IPS-NIHi7 (cell line): ENCODE results near the gene LBR.

ENCODE experiments used
- DNase-seq: peaks from one replicate; pipeline ENCODE4 v3.0.0; 2012; ENCODE audit warnings: mixed read lengths; ENCODE audit errors: extremely low spot score

Gene LBR

DNA sequence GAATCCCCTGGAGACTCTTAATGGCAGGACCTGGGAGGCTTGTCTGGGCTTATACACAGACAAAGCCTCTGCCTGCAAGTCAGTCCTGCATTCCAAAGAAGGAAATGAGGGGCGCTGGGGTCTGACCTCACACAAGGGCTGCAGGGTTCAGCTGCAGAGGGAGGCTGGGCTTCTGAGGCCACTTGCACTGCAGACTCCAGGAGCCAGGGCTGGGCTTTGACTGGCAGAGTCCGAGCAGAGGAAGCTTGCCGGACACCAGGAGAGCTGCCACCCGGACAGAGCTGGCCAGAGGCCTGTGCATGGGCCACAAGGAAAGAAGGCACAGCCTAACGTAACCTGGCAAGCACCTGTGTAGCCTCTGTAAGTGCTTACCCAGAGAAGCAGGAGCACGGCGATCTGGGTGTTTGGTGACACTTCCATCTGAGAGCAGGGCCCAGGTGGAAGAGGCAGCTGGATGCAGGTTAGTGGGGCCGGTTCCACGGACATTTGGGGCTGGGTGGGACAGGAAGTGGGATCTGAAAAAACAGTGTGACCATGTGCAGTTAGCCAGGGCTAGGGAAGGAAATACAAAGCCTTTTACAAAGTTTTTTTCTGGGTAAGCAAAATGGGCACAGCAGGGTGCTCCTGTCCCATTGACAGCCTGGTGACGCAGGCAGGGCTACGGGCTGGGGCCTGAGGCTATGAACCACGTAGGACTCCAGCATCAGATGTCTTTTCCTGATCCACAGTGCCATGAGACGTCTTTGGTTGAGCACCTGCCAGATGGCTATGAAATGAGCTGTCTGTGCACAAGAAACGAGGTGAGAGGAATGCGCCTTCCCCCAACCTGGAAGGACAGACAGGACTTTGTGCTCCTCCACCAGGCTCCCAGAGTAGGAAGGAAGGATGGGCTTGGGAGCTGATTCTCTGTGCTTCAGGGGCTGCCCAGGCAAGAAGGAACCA is 37.3 kb upstream of the LBR start:
- no peak for DNase-seq

DNA sequence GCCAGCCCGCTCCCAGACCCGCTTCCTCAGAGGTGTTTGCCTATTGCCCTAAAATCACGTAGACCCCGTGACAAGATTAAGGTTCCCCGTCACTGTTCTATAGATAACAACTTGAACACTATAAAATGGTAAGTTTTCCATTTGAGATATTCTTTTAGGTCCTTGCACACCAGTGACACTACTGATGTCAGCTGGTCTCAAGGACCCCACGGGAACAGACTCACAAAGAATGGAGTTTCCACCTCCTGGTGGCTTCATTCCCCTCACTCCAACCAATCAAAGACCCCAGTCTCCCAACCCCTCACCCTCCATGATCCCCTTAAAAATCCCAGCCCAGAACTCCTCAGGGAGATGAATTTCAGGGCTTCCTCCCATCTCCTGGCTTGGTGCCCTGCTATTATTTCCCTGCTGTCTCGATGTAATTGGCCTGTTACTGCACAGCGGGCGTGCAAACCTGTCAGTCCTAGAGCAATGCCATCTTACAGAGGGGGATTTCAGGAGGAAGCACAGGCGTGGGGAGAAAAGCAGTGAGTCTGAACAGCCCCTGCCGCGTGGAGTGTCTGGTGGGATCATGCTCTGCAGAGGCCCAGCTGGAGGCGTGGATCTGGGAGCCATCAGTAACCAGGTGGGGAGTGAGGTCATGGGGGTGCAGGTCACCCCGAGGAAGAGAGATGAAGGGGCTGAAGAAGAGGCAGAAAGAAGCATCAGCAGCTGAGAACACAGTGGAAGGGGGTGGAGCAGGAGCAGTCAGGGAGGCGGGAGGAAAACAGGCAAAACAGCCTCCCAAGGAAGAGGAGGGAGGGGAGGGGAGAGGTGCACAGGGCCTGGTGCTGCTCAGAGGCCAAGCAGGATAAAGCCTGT is 35.1 kb upstream of the LBR start:
- no peak for DNase-seq

DNA sequence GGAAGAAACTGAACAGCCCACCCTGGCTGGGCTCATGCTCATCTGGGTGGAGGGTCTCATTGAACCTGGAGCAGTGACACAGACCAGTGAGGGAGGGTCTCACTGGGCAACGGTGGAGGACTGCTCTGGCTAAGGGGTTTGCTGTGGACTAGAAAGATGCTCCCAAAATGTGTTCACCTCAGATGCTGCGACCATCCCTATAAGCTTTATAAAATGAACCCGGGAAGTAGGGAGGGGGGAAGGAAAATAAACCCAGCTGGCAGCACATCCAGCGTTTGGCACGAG is 34.5 kb upstream of the LBR start:
- no peak for DNase-seq

DNA sequence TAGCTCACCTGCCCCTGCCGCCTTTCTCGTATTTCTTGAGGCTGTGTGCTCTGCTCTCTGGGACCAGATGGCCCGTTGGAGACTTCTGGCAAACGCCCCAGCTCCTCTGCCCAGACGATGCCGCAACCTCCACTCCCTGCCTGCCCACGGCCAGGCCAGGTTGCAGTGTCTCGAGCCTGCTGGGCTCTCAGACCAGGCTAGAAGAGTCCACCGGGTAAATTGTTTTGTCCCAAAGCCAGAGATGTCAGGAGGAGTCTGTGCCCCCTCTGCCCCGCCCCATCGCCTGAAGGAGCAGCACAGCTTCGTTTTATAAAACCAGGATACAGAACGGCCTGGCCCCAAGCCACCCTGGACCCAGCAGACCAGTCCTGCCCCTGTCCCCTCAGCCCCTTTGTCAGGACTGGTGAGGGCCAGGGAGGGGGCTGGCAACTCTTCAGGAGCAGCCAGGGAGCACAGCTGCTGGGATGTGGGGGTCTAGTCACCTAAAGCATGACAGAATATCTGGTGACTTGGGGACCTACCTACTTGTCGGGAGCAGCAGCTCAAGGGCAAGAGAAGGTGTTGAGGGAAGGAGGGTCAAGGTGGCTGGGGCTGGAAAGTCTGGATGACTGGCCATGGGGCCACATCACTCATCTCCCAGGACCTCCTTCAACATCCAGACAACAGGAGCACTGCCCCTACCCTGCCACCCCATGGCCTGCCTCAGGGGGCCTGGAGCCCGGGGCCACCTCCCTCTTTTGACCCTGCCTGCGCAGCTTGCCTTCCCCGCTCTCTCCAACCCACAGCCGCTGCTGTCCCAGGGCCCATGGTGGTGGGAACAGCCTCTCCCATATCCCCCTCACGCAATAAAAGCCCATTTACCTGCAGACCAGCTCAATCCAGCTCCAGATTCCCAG is 33.9 kb upstream of the LBR start:
- no peak for DNase-seq

DNA sequence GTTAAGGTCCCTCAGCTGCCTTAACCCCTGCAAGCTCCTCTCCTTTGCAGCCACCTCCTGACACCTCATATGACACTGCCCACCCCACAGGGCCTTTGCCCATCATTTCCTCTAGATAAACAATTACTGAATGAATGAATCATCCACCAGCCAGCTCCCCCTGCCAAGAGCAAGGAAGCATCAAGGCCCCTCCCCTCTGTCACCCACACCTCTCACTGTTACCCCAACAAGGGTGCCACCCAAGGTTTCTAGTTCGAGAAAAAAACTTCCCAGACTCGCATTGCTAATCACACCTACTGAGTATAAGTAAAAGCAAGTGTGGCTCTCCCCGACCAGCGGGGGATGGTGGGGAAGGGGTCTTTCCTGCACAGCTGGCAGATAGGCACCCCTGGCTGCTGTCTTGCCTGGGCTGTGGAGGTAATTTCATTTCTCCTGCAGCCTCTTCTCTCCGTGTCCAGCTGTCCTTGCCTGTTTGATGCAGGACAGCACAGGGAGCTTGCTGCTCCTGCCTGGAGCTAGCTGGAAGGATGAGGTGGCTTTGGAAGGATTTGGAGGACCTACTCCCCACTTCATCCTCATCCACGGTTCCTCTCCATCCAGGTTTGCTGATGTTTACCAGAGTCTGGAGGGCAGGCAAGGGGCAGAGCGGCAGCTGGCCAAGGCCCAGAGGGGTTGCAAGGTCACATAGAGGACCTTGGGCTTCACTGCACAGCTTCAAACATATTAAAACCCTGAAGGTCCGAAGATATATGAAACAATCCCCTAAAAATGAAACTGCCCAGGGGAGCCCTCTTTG is 33.1 kb upstream of the LBR start:
- DNase-seq = no peak

DNA sequence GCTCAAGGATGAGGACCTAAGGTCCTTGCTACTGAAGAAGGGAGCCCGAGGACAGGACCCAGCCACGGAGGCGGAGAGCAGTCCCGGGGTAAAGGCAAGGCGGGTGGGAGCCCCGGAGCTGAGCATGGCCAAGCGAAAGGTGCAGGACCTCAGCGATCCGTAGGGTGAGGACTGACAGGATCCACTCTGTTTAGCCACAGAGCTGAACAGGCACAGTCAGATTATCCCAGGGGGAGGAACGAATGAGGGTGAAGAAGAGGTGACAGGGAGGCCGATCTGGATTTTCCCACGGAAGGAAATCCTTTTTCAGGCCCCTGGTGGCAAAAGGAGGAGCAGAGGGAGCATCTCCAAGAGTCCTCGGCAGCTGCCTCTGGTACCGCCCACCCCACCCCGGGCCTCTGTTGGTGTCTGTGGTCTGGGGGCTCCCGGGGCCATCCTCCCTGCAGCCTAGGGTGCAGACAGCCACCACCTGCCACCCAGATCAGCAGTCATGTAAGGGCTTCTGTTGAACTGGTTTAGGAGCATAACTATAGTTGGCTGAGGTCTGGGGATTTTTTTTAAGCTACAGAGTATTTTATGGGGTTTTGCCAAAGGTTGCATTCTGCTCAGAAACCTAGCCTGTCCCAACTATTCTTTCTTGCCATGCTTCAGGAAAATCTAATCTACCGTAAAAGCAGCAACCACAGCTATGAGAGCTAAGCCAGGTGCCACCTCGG is 32.3 kb upstream of the LBR start:
- no peak for DNase-seq

DNA sequence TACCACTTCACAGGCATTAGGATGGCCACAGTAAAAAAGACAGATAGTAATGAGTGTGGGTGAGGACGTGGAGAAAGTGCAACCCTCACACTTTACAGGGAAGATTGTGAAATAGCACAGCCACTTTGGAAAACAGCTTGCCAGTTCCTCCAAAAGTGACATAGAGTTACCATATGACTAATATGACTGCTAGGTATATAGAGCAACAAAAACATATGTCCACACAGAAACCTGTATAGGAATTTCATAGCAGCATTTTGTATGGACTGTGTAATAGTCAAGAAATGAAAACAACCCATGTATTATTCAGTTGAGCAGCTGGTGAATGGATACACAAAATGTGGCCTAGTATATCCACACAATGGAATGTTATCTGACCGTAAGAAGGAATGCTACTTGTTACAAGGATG is 30.4 kb upstream of the LBR start:
- DNase-seq = no peak

DNA sequence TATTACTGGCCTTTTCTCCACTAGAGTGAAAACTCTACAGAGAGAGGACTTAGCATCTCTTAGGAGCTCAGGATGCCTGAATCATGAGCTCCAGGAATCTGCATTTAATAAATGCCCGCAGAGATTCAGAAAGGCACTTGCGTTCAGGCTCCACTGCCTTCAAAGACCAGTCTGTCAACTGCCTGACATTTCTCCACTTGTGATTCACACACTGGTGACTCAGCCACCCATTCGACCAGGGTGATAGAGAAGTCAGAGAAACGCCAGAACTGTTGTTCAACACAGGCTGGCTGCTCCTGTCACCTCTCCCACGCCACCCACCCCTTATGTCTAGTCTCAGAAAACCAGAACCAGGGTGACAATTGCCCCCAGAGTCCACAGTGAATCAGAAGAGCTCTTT is 26.9 kb upstream of the LBR start:
- no peak for DNase-seq

DNA sequence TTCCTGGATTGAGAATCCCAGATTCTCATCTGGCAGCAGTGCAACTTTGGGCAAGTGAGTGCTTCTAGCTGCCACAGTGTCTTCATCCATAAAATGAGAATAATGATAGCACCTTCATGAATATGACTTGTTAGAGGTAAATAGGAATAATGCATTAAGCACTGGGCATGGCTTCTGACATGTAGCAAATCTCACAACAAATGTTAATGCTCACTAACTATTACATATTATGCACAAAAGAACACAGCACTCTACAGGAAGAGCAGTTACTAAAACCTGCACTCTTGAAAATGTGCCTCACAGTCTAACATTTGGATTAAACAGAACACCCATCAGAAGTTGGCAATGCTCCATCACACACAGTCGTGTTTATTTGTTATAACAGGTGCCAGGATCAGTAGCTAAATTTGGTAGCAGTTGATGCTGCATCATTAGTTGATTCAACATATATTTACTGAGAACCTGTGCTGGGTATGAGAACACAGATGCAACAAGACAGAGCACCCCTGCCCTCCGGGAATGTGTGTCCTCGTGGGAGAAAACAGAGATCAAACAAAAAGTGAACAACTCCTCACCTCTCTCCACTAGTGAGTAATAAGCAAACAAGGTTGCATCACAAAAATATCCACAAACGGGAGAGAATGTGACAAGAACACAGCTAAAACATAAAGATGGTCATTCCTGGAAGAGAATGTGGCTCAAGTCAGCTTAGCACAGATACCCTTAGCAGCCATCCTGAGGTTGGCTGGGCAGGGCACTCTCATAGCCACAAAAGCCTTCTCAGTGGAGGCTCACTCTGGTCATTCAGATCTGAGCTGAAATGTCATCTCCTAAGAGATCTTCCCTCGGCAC is 26.2 kb upstream of the LBR start:
- no peak for DNase-seq

DNA sequence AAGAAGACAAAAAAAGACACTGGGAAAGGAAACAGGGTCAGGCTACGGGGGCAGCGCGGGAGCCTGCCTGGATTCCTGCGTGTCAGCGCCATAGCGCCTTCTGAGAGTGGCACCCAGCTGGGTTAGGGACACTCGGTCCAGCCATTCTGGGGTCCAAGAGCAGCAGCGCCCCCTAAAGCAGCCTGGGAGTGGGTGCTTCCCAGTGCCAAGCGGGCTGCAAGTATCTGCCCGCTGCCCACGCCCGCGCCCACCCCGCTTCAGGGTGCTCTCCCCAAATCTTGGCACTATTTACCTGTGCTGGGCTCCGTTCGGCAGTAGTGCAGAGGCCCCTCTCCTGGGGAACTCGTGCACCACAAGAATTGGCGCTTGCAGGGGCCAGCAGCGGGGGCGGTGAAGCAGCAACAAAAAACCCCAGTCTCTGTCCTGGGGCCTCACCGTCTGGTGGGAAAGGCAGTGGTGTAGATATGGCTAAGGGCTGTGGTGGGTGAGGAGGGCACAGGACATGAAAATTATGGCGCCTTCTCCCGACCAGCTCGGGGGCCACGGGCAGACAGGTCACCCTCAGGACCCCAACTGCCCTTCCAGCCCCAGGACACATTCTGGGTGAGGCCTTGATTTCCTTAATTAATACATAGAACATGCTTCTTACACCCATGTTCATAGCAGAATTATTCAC is 24.1 kb upstream of the LBR start:
- DNase-seq = peak; percentile 42

DNA sequence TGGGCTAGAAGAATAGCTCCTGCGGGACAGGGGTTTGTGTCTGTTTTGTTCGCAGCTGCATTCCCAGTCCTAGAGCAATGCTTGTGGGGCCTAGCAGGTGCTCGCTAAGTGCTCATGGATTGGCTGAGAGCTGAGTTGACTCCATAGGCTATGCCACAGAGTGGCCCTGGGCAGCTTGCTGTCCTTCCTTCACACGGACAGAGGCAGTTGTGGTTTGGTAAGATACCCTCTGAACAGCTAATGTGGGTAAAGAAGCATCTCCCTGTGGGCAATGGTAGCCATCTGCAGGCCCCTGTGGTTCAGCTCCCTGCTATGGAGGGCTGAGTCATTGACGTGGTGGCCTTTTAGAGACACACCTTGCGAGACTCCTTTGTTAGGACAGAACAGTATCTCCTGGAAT is 23.5 kb upstream of the LBR start:
- DNase-seq = no peak

DNA sequence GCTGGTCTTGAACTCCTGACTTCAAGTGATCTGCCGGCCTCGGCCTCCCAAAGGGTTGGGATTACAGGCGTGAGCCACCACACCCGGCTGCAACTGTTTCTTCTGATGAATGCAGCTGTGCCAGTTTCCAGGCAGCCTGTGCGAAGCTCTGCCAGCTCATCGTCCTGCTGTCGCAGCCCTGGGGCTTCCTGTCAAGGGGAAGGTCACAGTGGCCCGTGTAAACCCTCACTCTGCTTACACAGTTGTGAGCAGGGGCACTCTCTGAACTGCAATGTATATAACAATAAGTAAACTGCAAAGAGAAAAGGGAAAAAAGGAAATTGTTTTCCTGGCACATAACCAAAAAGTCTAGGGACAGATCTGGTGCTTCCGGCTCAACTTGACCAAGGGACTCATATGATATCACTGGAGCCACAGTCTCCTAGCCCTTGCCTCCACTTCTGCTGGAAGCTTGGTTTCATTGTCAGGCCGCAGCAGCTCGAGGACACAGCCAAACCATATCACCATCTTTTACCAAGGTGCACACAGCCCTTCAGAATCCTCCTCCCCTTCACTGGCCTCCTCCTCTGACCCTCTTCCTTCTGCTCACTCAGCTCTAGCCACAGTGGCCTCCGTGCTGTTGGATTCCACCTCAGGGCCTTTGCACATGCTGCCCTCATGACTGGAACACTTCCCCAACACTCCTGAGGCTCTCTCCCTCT is 22.8 kb upstream of the LBR start:
- no peak for DNase-seq

DNA sequence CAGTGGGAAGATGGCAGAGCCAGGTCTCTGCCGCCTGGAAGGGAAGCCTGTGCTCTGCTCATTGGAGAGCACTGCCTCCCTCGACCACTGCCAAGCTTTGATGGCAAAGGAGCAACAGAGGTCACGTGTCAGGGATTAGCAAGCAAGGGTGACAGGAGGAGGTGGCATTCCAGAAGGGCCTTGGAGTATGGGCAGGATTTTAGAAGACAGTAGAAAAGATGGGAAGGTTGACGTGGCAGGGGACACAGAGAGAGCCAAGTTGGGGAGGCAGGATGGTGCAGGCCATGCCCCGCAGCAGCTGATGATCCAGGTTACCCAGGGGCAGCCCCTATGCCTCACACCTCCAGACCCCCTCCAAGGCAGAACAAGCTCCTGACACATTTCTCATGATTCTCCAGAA is 21.9 kb upstream of the LBR start:
- DNase-seq = no peak

DNA sequence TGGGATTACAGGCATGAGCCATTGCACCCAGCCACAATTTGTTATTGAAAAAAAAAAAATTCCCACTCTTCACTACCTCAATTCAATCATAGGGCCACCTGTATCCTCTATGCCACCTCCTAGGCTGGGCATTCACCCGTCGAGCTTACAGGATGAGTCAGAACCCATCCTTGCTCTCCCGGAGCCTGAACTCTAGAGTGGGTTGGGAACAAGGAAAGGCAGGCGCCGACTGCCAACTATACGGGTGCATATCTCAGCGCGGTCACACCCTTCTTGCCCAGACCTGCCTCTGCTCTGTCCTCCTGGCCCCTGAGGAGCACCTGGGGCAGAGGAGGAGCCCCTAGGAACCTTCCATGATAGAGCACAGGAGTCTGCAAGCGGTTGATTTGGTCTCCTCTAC is 21.4 kb upstream of the LBR start:
- no peak for DNase-seq

DNA sequence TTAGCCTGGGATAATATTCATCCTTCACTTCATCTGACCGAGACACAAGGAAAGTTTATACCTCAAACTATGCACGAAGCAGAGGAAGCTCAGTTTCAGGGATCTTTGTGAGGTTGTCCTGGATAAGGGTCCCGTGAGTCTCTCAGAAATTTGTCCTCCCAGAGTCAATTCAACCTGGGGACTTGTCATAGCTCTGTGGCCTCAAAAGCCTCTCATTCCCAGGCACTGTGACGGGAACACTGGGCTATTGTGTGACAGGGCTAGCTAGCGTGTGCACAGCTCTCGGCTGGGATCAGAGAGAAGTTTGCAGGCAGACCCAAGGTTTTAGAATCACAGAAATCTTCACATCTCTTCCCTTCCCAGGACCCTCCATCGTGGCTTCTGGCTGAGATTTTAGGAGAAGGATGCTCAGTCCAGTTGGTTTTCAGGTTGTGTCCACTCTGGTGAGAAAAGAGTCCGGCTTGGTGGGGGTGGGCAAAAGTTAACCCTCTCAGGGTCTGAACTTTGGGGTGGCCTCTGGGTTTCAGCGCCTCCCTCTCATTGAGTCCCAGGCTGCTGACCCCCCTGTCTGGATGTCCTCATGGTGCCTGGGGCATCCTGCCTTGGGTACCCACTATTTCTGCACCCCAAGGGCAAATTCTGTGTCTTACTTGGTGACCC is 20.4 kb upstream of the LBR start:
- no peak for DNase-seq

DNA sequence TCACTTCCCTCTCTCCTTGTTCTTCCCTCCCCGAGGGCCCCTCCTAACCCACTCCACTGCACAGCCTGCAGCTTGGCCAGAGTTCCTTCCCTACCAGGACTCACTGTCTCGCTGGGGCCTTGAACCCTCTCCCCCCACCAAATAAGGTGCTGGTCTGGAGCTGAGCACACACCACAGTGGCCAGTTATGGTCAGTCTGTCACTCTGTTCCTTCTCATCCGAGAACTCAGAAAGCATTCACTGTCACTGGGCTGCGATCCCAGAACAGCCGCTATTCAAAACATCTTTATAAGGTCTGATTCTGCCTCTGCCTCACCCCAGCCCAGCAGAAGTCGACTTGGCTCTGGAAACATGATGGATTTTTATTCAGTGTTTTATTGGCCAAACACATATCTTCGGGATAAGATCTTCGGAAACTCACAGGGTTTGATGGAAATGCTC is 19.8 kb upstream of the LBR start:
- DNase-seq = no peak

DNA sequence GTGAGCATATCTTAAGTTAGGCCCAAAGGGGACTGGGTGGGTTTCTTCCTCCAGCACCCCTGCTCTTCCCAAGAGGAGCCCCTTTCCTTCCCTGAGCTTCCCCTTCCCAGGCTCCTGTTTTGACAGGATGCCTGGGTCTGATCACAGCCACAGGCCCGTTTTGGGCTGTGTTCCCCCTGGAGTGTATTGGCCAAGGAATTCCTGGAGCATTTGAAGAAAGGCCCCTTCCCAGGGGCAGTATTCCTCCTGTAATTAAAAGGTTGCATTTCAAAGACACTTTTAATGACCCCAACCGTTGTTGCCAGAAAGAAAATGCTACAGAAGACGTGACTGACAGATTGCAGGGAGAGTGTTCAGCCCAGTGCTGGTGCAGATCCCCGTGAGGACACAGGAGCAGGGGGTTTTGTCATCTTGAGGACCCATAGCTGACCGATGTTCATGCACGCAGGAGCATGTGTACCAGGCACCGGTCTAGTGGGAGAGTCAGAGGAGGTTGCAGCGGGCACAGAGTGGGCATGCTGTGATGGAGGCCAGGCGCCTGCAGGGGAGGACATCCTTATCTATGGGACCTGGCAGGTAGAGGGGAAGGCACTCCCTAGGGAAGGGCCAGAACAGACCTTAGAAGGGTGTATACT is 19.3 kb upstream of the LBR start:
- no peak for DNase-seq
